RKO (cell line): ENCODE data around the gene SLC39A9.
"Not testable (repeated sequence)": the region's sequence is repeated elsewhere in the genome, so short reads cannot be mapped to it uniquely, and the experiment has no call there.

Experiments used
- DNase-seq: peaks from one replicate; pipeline ENCODE4 v3.0.0-alpha.2; 2016; ENCODE audit warnings: low spot score

SLC39A9 gene

GRCh38 chr14:69478055-69478454 is 79.6 kb downstream of the SLC39A9 start:
- not testable (repeated sequence) for DNase-seq

- no peak for DNase-seq
Measured at GRCh38 chr14:69479696-69480095, 81.2 kb downstream of the SLC39A9 start.

- DNase-seq, result no peak
Measured at GRCh38 chr14:69480136-69480535, 81.6 kb downstream of the SLC39A9 start.

GRCh38 chr14:69481815-69482568 is 83.5 kb downstream of the SLC39A9 start:
- no peak for DNase-seq

- DNase-seq, result no peak
Measured at GRCh38 chr14:69483765-69484443, 85.4 kb downstream of the SLC39A9 start.

GRCh38 chr14:69484444-69485314 is 86.2 kb downstream of the SLC39A9 start, which contains the start of gene PLEKHD1:
Gene PLEKHD1, plus strand, starts transcription at chr14:69484728. Its CDS starts 238 bp downstream, at chr14:69484966.
- no peak for DNase-seq

GRCh38 chr14:69485315-69485660 is 86.8 kb downstream of the SLC39A9 start:
- DNase-seq, result no peak

GRCh38 chr14:69485701-69486100 is 87.2 kb downstream of the SLC39A9 start:
- no peak for DNase-seq

GRCh38 chr14:69487226-69487625 is 88.7 kb downstream of the SLC39A9 start:
- DNase-seq, result no peak

- no peak for DNase-seq
Measured at GRCh38 chr14:69487771-69488170, 89.3 kb downstream of the SLC39A9 start.

GRCh38 chr14:69489495-69489894 is 91.0 kb downstream of the SLC39A9 start:
- no peak for DNase-seq

GRCh38 chr14:69490219-69490918 is 91.9 kb downstream of the SLC39A9 start:
- DNase-seq, result no peak

GRCh38 chr14:69491193-69491592 is 92.7 kb downstream of the SLC39A9 start:
- DNase-seq, result no peak

- no peak for DNase-seq
Measured at GRCh38 chr14:69493038-69493437, 94.5 kb downstream of the SLC39A9 start.

- DNase-seq, result no peak
Measured at GRCh38 chr14:69493791-69494190, 95.3 kb downstream of the SLC39A9 start.

GRCh38 chr14:69495341-69495921 is 96.9 kb downstream of the SLC39A9 start:
- no peak for DNase-seq

GRCh38 chr14:69497866-69498265 is 99.4 kb downstream of the SLC39A9 start:
- DNase-seq, result not testable (repeated sequence)

- DNase-seq, result not testable (repeated sequence)
Measured at GRCh38 chr14:69498286-69498685, 99.8 kb downstream of the SLC39A9 start.

GRCh38 chr14:69499436-69499835 is 100.9 kb downstream of the SLC39A9 start:
- no peak for DNase-seq

GRCh38 chr14:69500096-69500495 is 101.6 kb downstream of the SLC39A9 start:
- DNase-seq, result no peak

- no peak for DNase-seq
Measured at GRCh38 chr14:69500736-69501135, 102.2 kb downstream of the SLC39A9 start.

- DNase-seq, result no peak
Measured at GRCh38 chr14:69501423-69501838, 102.9 kb downstream of the SLC39A9 start.
